ENCODE measurements around the gene INO80.

- TF ChIP-seq POLR2A (IDR thresholded peaks at IDR 0.05) (no peak), CTCF (IDR thresholded peaks at IDR 0.05) (no peak)
Observed at GRCh38 chr15:41004490-41004889, 111.6 kb downstream of the INO80 start.
